ENCODE data around the gene SLC38A10. TPM values are rescaled to one million over a fixed set of nuclear protein-coding genes. Genes with fewer than 3 reads are reported as not detected.
"Not testable (repeated sequence)": the region's sequence is repeated elsewhere in the genome, so short reads cannot be mapped to it uniquely, and the experiment has no call there.

Gene SLC38A10
- total RNA-seq, 1 donor from 2014 or later: 261 TPM

- Histone ChIP-seq H3K9me3 (no peaks in the 10 kb centered on the region), H3K36me3 (no peaks in the 10 kb centered on the region), H3K27ac (peak overlapping the region in 1 of 2 donors; percentile 62), H3K4me3 (peak overlapping the region; percentile 16 to 42), H3K4me1 (peaks cover 0 to 8% of the 10 kb centered on the region in 2 donors), H3K27me3 (no peaks in the 10 kb centered on the region)
- TF ChIP-seq CTCF (IDR thresholded peaks at IDR 0.05): peak; percentile 44 to 54 (median 45)
- intact Hi-C loops (cut with DNase I): no loop called here
- peak; percentile 54 to 91 for DNase-seq (ENCODE audit: low spot score in 2 of 2)
These were observed 14.2 kb upstream of the SLC38A10 start for GRCh38 chr17:81309140-81309858.

- H3K4me3 ChIP-seq: peak overlapping the region; percentile 16 to 42
- H3K9me3 ChIP-seq; H3K36me3 ChIP-seq; H3K27me3 ChIP-seq; intact Hi-C loops (cut with DNase I); H3K27ac ChIP-seq; DNase-seq (ENCODE audit: low spot score in 2 of 2); H3K4me1 ChIP-seq: not testable (repeated sequence)
These were observed 13.7 kb upstream of the SLC38A10 start for GRCh38 chr17:81308784-81309139.

- DNase-seq (ENCODE audit: low spot score in 2 of 2): no peak
- Histone ChIP-seq H3K36me3 (no peaks in the 10 kb centered on the region), H3K27ac (no peak overlapping the region), H3K9me3 (no peaks in the 10 kb centered on the region), H3K4me3 (no peak overlapping the region), H3K27me3 (no peaks in the 10 kb centered on the region), H3K4me1 (peaks cover 0 to 8% of the 10 kb centered on the region in 2 donors)
- intact Hi-C loops (cut with DNase I): no loop called here
- no peak for TF ChIP-seq CTCF (IDR thresholded peaks at IDR 0.05)
These were observed 12.8 kb upstream of the SLC38A10 start for GRCh38 chr17:81307636-81308560.

GRCh38 chr17:81306898-81307510, 11.9 kb upstream of the SLC38A10 start:
- DNase-seq (ENCODE audit: low spot score in 2 of 2): no peak
- Histone ChIP-seq H3K4me1 (peaks cover 0 to 8% of the 10 kb centered on the region in 2 donors), H3K9me3 (no peaks in the 10 kb centered on the region), H3K36me3 (no peaks in the 10 kb centered on the region), H3K27me3 (no peaks in the 10 kb centered on the region), H3K27ac (no peak overlapping the region), H3K4me3 (no peak overlapping the region)
- no peak for TF ChIP-seq CTCF (IDR thresholded peaks at IDR 0.05)
- intact Hi-C loops (cut with DNase I): no loop called here

GRCh38 chr17:81306491-81306890, 11.4 kb upstream of the SLC38A10 start:
- peaks cover 0 to 8% of the 10 kb centered on the region in 2 donors for H3K4me1 ChIP-seq
- no peak overlapping the region for H3K4me3 ChIP-seq
- H3K27ac ChIP-seq: no peak overlapping the region
- no peaks in the 10 kb centered on the region for H3K27me3 ChIP-seq
- TF ChIP-seq CTCF (IDR thresholded peaks at IDR 0.05): no peak
- H3K36me3 ChIP-seq: no peaks in the 10 kb centered on the region
- intact Hi-C loops (cut with DNase I): no loop called here
- no peaks in the 10 kb centered on the region for H3K9me3 ChIP-seq
- no peak for DNase-seq (ENCODE audit: low spot score in 2 of 2)

All from ascending aorta (tissue), 2 donors.